Esophagus muscularis mucosa (tissue), 4 donors: ENCODE measurements around the gene CYP4F22. TPM values are rescaled to one million over a fixed set of nuclear protein-coding genes. Genes with fewer than 3 reads are reported as not detected.

ENCODE experiments used
- DNase-seq: peaks from one replicate; pipeline ENCODE4 v3.0.0-alpha.2; 2017; ENCODE audit errors: extremely low spot score
- H3K27ac ChIP-seq, 4 donors: fragments of 200-600 bp; sonication (generic); replicated peaks in 1 of 4; 1 replicate in 3 of 4; 2 replicates in 1 of 4; pipeline ENCODE4 v1.5.1; 2016 to 2019; ENCODE audit warnings: mild to moderate bottlenecking in 1 of 4
- H3K27me3 ChIP-seq, 4 donors: fragments of 200-600 bp; sonication (generic); one replicate each; pipeline versions ENCODE4 v1.5.1 to v1.6.0; 2016 to 2019
- H3K36me3 ChIP-seq, 4 donors: fragments of 200-600 bp; sonication (generic); one replicate each; pipeline ENCODE4 v1.5.1; 2016 to 2019
- H3K4me1 ChIP-seq, 4 donors: fragments of 200-600 bp; sonication (generic); one replicate each; pipeline ENCODE4 v1.5.1; 2016 to 2019
- H3K4me3 ChIP-seq, 4 donors: fragments of 200-600 bp; sonication (generic); 1 replicate in 2 of 4; 2 replicates in 2 of 4; pipeline ENCODE4 v1.5.1; 2016 to 2019; ENCODE audit warnings: mild to moderate bottlenecking in 4 of 4, moderate library complexity in 1 of 4
- H3K9me3 ChIP-seq, 4 donors: fragments of 200-600 bp; sonication (generic); 1 replicate in 3 of 4; 2 replicates in 1 of 4; pipeline ENCODE4 v1.5.1; 2016 to 2019
- CTCF ChIP-seq, 3 experiments: fragments of 200-600 bp in 2 of 3; fragments of 450-650 bp in 1 of 3; sonication (generic) in 2 of 3; IDR thresholded peaks; one replicate each; pipeline ENCODE4 v1.5.1; 2017 to 2019; ENCODE audit warnings: antibody characterized with exemption in 3 of 3, mild to moderate bottlenecking in 2 of 3, moderate library complexity in 1 of 3
- EP300 ChIP-seq: sonication (generic); formaldehyde crosslinking; IDR thresholded peaks from one replicate; pipeline ENCODE4 v1.6.1; 2017; ENCODE audit warnings: antibody characterized with exemption
- POLR2A ChIP-seq: fragments of 450-650 bp; IDR thresholded peaks from one replicate; pipeline ENCODE4 v1.6.1; 2017; ENCODE audit warnings: antibody characterized with exemption, moderate library complexity, mild to moderate bottlenecking, low read depth
- POLR2AphosphoS5 ChIP-seq, 2 donors: sonication (generic); formaldehyde crosslinking; IDR thresholded peaks; one replicate each; pipeline ENCODE4 v1.6.1; 2017; ENCODE audit warnings: antibody characterized with exemption in 2 of 2
- WGBS: methylation state at CpG from one replicate; pipeline ENCODE4 v1.1.5; 2018; 5-methylcytosine and 5-hydroxymethylcytosine counted together
- intact Hi-C: fragments of 100-400 bp; cut with DNase I; formaldehyde crosslinking; loops from one replicate; pipeline ENCODE4 v1.15.1; 2023
- total RNA-seq, 4 donors: library from RNA; depleted of rRNA; stranded (reverse); fragments of >200 nt; gene quantifications; one replicate each; pipeline versions ENCODE4 v1.1.0 to v1.2.1, GENCODE V29; 2016

CYP4F22 gene
- total RNA-seq, 4 donors from 2014 or later, result not detected

- TF ChIP-seq POLR2AphosphoS5 (IDR thresholded peaks at IDR 0.05), result peak; percentile 20 to 31
- TF ChIP-seq CTCF (IDR thresholded peaks at IDR 0.05), result no peak
- TF ChIP-seq POLR2A, result no peak
- no peak for TF ChIP-seq EP300
- no peak overlapping the region for H3K27ac ChIP-seq
- peaks cover 7 to 15% (median 12%) of the 10 kb centered on the region in 4 donors for H3K4me1 ChIP-seq
- WGBS, result 46% methylated on average over 8 of the region's 8 CpGs
- intact Hi-C loops, result no loop called here
- DNase-seq, result no peak
- no peak overlapping the region for H3K4me3 ChIP-seq
- H3K9me3 ChIP-seq, result no peaks in the 10 kb centered on the region
- no peaks in the 10 kb centered on the region for H3K36me3 ChIP-seq
- H3K27me3 ChIP-seq, result peaks cover 0 to 89% (median 28%) of the 10 kb centered on the region in 4 donors
These were observed 41.2 kb upstream of the CYP4F22 start for GRCh38 chr19:15466851-15467733.

- peaks cover 0 to 87% (median 28%) of the 10 kb centered on the region in 4 donors for H3K27me3 ChIP-seq
- no peaks in the 10 kb centered on the region for H3K9me3 ChIP-seq
- H3K4me1 ChIP-seq, result peaks cover 7 to 15% (median 12%) of the 10 kb centered on the region in 4 donors
- H3K27ac ChIP-seq, result no peak overlapping the region
- WGBS, result 73% methylated on average over 6 of the region's 6 CpGs
- TF ChIP-seq EP300 (no peak), CTCF (IDR thresholded peaks at IDR 0.05) (no peak), POLR2A (no peak), POLR2AphosphoS5 (IDR thresholded peaks at IDR 0.05) (no peak)
- DNase-seq, result no peak
- H3K4me3 ChIP-seq, result no peak overlapping the region
- intact Hi-C loops, result no loop called here
- no peaks in the 10 kb centered on the region for H3K36me3 ChIP-seq
These were observed 40.6 kb upstream of the CYP4F22 start for GRCh38 chr19:15467734-15468214.

- Histone ChIP-seq H3K36me3 (no peaks in the 10 kb centered on the region), H3K4me3 (peak overlapping the region in 3 of 4 donors; percentile 35 to 54 (median 45)), H3K27me3 (peaks cover 0 to 81% (median 26%) of the 10 kb centered on the region in 4 donors), H3K9me3 (no peaks in the 10 kb centered on the region), H3K4me1 (peaks cover 7 to 15% (median 12%) of the 10 kb centered on the region in 4 donors), H3K27ac (no peak overlapping the region)
- DNase-seq, result no peak
- no peak for TF ChIP-seq EP300
- no peak for TF ChIP-seq CTCF (IDR thresholded peaks at IDR 0.05)
- TF ChIP-seq POLR2A, result no peak
- no peak for TF ChIP-seq POLR2AphosphoS5 (IDR thresholded peaks at IDR 0.05)
- 62% methylated on average over 10 of the region's 12 CpGs for WGBS
- intact Hi-C loops, result no loop called here
These were observed 39.4 kb upstream of the CYP4F22 start for GRCh38 chr19:15468675-15469512.

GRCh38 chr19:15469513-15470297 lies 38.6 kb upstream of the CYP4F22 start:
- intact Hi-C loops, result no loop called here

More at GRCh38 chr19:15469513-15470297, 38.6 kb upstream of the CYP4F22 start:
- no peaks in the 10 kb centered on the region for H3K9me3 ChIP-seq
- TF ChIP-seq CTCF (IDR thresholded peaks at IDR 0.05), result no peak
- TF ChIP-seq POLR2AphosphoS5 (IDR thresholded peaks at IDR 0.05), result no peak
- TF ChIP-seq POLR2A, result no peak
- no peak for TF ChIP-seq EP300
- H3K36me3 ChIP-seq, result no peaks in the 10 kb centered on the region
- H3K27ac ChIP-seq, result no peak overlapping the region
- peaks cover 7 to 15% (median 12%) of the 10 kb centered on the region in 4 donors for H3K4me1 ChIP-seq
- DNase-seq, result no peak
- H3K27me3 ChIP-seq, result peaks cover 0 to 73% (median 21%) of the 10 kb centered on the region in 4 donors
- 5% methylated on average over 14 of the region's 65 CpGs for WGBS
- H3K4me3 ChIP-seq, result peak overlapping the region; percentile 28 to 54 (median 40)
